CD4-positive, alpha-beta T cell (primary cell): ENCODE data around the gene BCL2L1. TPM values are rescaled to one million over a fixed set of nuclear protein-coding genes. Genes with fewer than 3 reads are reported as not detected.
A peak's percentile ranks its signal among the peaks of the same experiment; 100 is the strongest.

Experiments used
- ATAC-seq: fragments of 200-7000 bp; cut with Tn5 transposase; one replicate; pipeline ENCODE4 v1.10.0; 2022; ENCODE audit warnings: mild to moderate bottlenecking; ENCODE audit not compliant: poor library complexity
- CTCF ChIA-PET: fragments of 350-600 bp; sonication (Branson Sonifier 250); formaldehyde crosslinking; loops from one replicate; lab custom pipeline; 2021; ENCODE audit warnings: antibody characterized with exemption, inconsistent platforms; lab: Charles Lee
- POLR2A ChIA-PET: fragments of 350-600 bp; sonication (Branson Sonifier 250); formaldehyde crosslinking; loops from one replicate; lab custom pipeline; 2021; ENCODE audit warnings: antibody characterized with exemption, inconsistent platforms; lab: Charles Lee
- DNase-seq, 14 experiments: peaks; one replicate each; pipeline ENCODE4 v3.0.0-alpha.2; 2013 to 2020; ENCODE audit warnings: mixed read lengths in 2 of 14
- H3K27ac ChIP-seq, 2 donors: one replicate each; pipeline versions ENCODE4 v1.5.1 to v1.7.0; 2013; ENCODE audit warnings: low read length in 2 of 2, low read depth in 1 of 2, mild to moderate bottlenecking in 1 of 2
- H3K27me3 ChIP-seq, 2 experiments: 1 replicate in 1 of 2; 2 replicates in 1 of 2; pipeline versions ENCODE4 v1.6.1 to v1.7.0; 2013; ENCODE audit warnings: low read length in 2 of 2, control low read depth in 1 of 2, mild to moderate bottlenecking in 1 of 2, moderate library complexity in 1 of 2; ENCODE audit not compliant: insufficient read depth in 2 of 2, control insufficient read depth in 1 of 2
- H3K36me3 ChIP-seq: one replicate; pipeline ENCODE4 v1.6.1; 2013; ENCODE audit warnings: low read length, control low read depth; ENCODE audit not compliant: insufficient read depth
- H3K4me1 ChIP-seq: one replicate; pipeline ENCODE4 v1.6.1; 2013; ENCODE audit warnings: low read length, control low read depth; ENCODE audit not compliant: insufficient read depth
- H3K4me3 ChIP-seq: one replicate; pipeline ENCODE4 v1.5.1; 2013; ENCODE audit warnings: mild to moderate bottlenecking, low read length, moderate library complexity
- H3K9me3 ChIP-seq, 2 experiments: 1 replicate in 1 of 2; 2 replicates in 1 of 2; pipeline versions ENCODE4 v1.6.1 to v1.7.0; 2013; ENCODE audit warnings: low read length in 2 of 2, mild to moderate bottlenecking in 2 of 2, control low read depth in 1 of 2, moderate library complexity in 1 of 2; ENCODE audit not compliant: control insufficient read depth in 1 of 2, insufficient read depth in 1 of 2
- H3K27ac Mint-ChIP-seq: one replicate; pipeline ENCODE4 v1.8.0; 2020; ENCODE audit warnings: mixed read lengths
- H3K27me3 Mint-ChIP-seq: one replicate; pipeline ENCODE4 v1.8.0; 2021; ENCODE audit warnings: mixed read lengths
- H3K36me3 Mint-ChIP-seq: one replicate; pipeline ENCODE4 v1.8.0; 2021; ENCODE audit warnings: low read depth, mixed read lengths
- H3K4me1 Mint-ChIP-seq: one replicate; pipeline ENCODE4 v1.8.0; 2021; ENCODE audit warnings: low read depth, mixed read lengths
- H3K4me3 Mint-ChIP-seq: one replicate; pipeline ENCODE4 v1.8.0; 2020; ENCODE audit warnings: mild to moderate bottlenecking, mixed read lengths
- H3K9me3 Mint-ChIP-seq: one replicate; pipeline ENCODE4 v1.8.0; 2020; ENCODE audit warnings: mixed read lengths
- CTCF ChIP-seq: fragments of 200-600 bp; IDR thresholded peaks from one replicate; pipeline ENCODE4 v1.8.0; 2022; ENCODE audit warnings: antibody characterized with exemption, mild to moderate bottlenecking
- intact Hi-C, 2 experiments: fragments of 100-400 bp; cut with DNase I in 1 of 2; cut with micrococcal nuclease in 1 of 2; formaldehyde crosslinking; loops; one replicate each; pipeline versions ENCODE4 v1.15.1 to v1.9.0; 2023 to 2025; cut with DNase I, micrococcal nuclease
- total RNA-seq, 174 experiments: library from RNA in 2 of 174; stranded (reverse) in 2 of 174; gene quantifications; one replicate each; pipeline ENCODE4 v1.2.3 and lab custom pipeline; 2021 to 2026

BCL2L1 gene
- total RNA-seq, 2 experiments from 2014 or later, result 11.8 to 11.9 TPM

- TF ChIP-seq CTCF, result no peak
- H3K36me3 Mint-ChIP-seq, result peaks cover 55% of the 10 kb centered on the region
- H3K9me3 ChIP-seq, result no peaks in the 10 kb centered on the region
- H3K27me3 Mint-ChIP-seq, result no peaks in the 10 kb centered on the region
- H3K9me3 Mint-ChIP-seq, result no peaks in the 10 kb centered on the region
- H3K4me1 Mint-ChIP-seq, result peaks cover 94% of the 10 kb centered on the region
- ChIA-PET CTCF (no interaction called here), POLR2A (no interaction called here)
- peak overlapping the region; percentile 56 for H3K27ac Mint-ChIP-seq
- H3K4me3 ChIP-seq, result no peak overlapping the region
- no peak overlapping the region for H3K4me3 Mint-ChIP-seq
- no peak overlapping the region for H3K27ac ChIP-seq
- peaks cover 22% of the 10 kb centered on the region for H3K36me3 ChIP-seq
- DNase-seq (no peak), ATAC-seq (no peak)
- peaks cover 98% of the 10 kb centered on the region for H3K4me1 ChIP-seq
- intact Hi-C loops, result no loop called here
- H3K27me3 ChIP-seq, result no peaks in the 10 kb centered on the region
Observed at GRCh38 chr20:31681128-31681727, 41.4 kb downstream of the BCL2L1 start.

- ChIA-PET CTCF (interaction anchor here (1.8 kb wide), 1 partner anchor 19 kb away, joined by 8 read pairs; no protein-coding TSS in a partner anchor), POLR2A (interaction anchor here (1.0 kb wide), 1 partner anchor 40 kb away, joined by 4 read pairs; no protein-coding TSS in a partner anchor)
- H3K4me1 Mint-ChIP-seq, result peaks cover 94% of the 10 kb centered on the region
- H3K27me3 Mint-ChIP-seq, result no peaks in the 10 kb centered on the region
- TF ChIP-seq CTCF, result no peak
- H3K36me3 Mint-ChIP-seq, result peaks cover 48% of the 10 kb centered on the region
- peaks cover 98% of the 10 kb centered on the region for H3K4me1 ChIP-seq
- H3K27ac Mint-ChIP-seq, result peak overlapping the region; percentile 56
- H3K27me3 ChIP-seq, result no peaks in the 10 kb centered on the region
- peaks cover 22% of the 10 kb centered on the region for H3K36me3 ChIP-seq
- H3K27ac ChIP-seq, result peak overlapping the region in 1 of 2 donors; percentile 23
- H3K9me3 Mint-ChIP-seq, result no peaks in the 10 kb centered on the region
- no peak overlapping the region for H3K4me3 ChIP-seq
- intact Hi-C loops, result no loop called here
- no peak for DNase-seq
- no peaks in the 10 kb centered on the region for H3K9me3 ChIP-seq
- H3K4me3 Mint-ChIP-seq, result no peak overlapping the region
- no peak for ATAC-seq
Observed at GRCh38 chr20:31680286-31681127, 42.2 kb downstream of the BCL2L1 start.

GRCh38 chr20:31679357-31680285, 43.0 kb downstream of the BCL2L1 start:
- Histone ChIP-seq H3K9me3 (no peaks in the 10 kb centered on the region), H3K4me1 (peaks cover 98% of the 10 kb centered on the region), H3K4me3 (no peak overlapping the region), H3K27ac (peak overlapping the region in 1 of 2 donors; percentile 23), H3K27me3 (no peaks in the 10 kb centered on the region), H3K36me3 (peaks cover 22% of the 10 kb centered on the region)
- Mint-ChIP-seq H3K9me3 (no peaks in the 10 kb centered on the region), H3K36me3 (peaks cover 52% of the 10 kb centered on the region), H3K27ac (peak overlapping the region; percentile 96), H3K4me1 (peaks cover 93% of the 10 kb centered on the region), H3K27me3 (no peaks in the 10 kb centered on the region), H3K4me3 (peak overlapping the region; percentile 50)
- CTCF ChIA-PET, result interaction anchor here (0.9 to 1.8 kb wide), 2 partner anchors 18 to 44 kb away, joined by 3 to 8 read pairs; no protein-coding TSS in a partner anchor
- POLR2A ChIA-PET, result interaction anchor here (1.0 kb wide), 1 partner anchor 41 kb away, joined by 4 read pairs; no protein-coding TSS in a partner anchor
- ATAC-seq (no peak), DNase-seq (no peak)
- no peak for TF ChIP-seq CTCF
- intact Hi-C loops, result loop anchor here (5.0 kb wide), 1 partner anchor 43 kb away; the partner anchor contains the start of gene BCL2L1 (in 2 of the 2)
